Stimulated activated CD4-positive, alpha-beta T cell treated with anti-CD3 and anti-CD28 coated beads, TNF-alpha, amount 100 ng/mL, for 48 hours (primary cell): ENCODE data around the gene SMYD1.

Experiments
- DNase-seq, 3 donors: peaks; one replicate each; pipeline ENCODE4 v3.0.0-alpha.2; 2020; ENCODE audit warnings: low read depth in 3 of 3

The SMYD1 gene

DNA sequence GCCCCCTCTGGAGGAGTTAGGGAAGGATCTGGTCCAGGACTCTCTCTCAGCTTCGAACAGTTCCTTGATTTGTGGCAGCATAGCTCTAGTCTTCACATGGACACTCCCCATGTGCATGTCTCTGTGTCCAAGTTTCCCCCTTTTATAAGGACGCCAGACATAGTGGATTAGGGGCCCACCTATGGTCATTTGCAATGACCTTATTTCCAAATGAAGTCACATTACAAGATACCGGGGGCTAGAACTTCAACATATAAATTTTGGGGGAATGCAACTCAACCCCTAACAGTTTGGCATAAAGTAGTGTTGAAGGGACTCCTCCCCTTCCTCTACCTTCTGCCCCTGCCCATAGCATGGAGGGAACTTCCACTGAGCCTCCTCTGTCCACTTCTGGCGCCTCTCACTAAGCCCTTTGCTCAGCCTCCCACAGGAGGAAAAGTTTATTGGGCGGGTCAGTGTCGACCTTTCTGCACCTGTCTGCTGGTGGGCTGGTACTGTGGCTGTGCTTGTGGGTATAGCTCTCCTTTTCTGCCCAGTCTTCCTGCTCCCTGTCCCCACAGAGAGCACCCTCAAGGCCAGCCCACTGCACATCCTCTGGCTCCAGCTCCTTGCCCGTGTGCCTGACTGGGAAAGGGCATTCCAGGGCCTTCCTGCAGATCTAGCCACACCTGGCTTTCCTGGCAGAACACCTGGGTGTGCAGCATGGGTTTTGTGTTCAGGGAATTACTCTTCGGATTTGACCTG is 54.7 kb downstream of the SMYD1 start:
- no peak for DNase-seq

DNA sequence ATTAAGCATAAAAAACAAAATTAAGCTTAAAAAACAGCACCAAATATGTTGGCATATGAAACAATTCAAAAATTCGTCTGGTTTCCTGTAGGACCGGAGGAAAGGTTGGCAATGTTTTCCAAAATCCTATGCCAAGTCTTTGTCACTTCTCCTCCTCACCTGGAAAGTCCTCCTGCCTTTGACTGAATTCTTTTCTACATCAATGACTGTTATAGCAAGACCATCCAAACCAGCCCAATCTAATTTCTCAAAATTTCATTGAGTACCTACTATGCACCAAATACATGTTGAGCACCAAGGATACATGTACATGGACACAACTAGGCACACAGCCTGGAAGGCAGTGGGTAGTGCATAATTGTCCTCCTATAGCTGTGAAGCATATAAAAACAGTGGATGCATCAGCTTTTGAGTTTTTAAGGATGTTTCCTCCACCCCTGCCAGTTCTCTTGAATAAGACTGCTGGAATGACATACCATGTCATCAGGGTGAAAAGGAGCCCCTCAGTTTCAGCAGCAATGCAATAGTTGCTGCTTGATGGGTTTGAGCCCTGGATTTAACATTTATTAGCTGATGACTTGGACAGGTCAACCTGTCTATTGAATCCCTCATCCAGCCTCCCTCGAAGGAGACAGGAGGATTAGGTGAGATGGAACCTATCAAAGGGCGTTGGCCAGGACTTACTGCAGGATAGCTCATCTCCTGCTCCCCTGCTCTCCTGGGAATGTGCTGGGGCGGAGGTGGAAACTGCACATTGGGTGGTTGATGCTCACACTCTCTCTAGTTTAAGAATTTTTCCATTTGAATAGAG is 55.7 kb downstream of the SMYD1 start:
- no peak for DNase-seq

DNA sequence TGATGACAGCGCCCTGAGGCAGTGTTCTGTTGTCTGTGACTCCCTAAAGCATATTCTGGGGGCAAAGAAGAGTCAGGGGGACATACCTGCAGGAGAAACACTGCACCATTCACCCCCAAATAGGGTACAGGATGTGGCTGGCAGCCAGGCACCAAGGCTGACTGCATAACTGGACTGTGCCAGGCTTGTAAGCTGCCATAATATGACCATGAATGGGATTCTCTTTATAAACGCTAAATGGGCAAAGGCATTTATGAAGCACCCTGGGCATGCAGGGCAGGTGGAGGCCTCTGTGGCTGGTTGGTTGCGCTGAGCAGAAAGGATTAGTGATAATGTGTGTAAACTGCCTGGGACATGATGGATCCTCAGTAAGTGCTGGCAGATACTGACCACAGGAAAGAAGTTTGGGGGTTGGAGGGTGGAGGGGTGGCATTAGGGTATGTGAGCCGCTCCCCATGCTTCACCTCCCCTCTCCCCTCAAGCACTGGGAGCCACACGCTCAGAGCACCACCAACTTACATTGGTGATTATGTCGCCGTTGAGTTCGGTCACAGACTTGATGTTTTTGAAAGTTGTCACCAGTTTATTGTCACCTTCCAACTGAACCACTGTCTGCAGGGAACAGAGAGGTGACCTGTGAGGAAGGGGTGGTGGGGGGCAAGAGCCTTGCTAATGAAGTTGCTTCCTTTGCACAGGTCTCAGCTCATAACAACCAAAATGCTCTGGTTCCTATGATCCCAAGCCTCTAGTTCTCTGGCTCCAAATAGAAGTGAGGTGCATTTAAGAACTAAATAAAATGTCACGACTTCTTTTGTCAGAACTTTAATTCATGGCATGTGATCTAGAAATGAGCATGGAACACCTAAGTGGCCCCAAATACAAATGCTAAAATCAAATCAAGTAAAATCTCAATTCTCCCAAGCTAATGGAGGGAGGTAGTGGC is 56.6 kb downstream of the SMYD1 start:
- DNase-seq = no peak

DNA sequence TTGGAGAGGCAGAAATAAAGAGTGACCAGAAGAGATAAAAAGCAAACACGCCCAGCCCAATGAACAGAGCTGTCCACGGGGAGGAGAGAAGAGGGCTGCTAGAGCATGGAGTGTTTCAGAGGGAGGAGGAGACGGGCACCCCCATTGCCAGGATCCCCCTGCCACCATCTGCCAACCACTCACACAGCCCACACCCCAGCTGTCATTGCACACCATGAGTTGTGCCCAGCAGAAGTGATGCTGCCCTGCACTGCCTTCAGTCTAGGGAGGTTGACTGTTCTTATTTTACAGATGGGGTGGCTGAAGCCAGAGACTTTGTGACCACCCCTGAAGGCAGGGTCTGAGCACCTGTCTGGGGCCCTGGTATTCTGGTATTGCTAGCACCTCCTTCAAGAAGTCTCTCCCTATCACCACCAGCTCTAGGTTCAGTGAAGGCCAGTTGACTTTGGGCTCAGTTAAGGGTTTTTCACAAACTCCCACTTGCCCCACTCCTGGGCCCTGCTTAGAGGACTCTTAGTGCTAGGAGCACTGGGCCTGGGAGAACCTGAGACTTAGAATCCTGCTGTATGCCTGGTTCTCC is 57.8 kb downstream of the SMYD1 start:
- DNase-seq = no peak

DNA sequence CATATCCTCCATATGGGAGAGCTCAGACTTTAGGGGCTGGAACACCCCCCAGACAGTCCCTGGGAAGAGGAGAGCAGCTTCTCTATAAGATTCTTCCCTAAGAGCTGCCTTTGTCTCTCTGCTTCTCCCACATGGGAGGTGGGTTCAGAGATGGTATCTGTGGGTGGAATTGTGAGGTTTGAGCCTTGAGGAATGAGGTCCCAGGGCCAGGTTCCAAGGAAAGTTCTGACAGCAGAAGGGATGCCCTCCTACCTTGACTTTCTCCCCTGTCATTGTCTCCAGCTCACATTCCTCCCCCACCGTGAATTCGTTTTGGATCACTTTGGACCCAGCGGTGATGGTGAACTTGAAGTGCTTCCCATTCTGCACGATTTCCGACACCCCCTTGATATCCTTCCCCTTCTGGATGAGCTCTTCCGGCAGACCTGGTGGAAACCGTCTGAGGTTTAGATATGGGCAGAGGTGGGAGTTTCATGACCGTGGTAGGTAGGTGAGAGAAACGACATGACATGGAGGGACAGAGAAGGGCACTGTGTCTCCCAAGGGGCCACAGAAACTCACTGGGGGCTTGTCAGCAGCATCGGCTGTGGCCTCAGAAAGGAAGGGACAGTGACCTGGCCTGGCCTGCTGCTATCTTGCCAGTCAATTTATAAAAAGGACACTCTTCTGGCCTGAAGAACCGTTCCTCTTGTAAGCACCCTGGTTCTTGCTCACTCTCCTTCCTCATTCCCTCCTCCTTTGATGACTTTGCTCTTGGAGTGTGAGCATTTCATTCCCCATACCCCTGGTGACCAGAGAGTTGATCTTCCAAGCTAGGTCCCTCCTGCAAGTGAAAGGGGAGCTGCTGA is 58.5 kb downstream of the SMYD1 start:
- no peak for DNase-seq

DNA sequence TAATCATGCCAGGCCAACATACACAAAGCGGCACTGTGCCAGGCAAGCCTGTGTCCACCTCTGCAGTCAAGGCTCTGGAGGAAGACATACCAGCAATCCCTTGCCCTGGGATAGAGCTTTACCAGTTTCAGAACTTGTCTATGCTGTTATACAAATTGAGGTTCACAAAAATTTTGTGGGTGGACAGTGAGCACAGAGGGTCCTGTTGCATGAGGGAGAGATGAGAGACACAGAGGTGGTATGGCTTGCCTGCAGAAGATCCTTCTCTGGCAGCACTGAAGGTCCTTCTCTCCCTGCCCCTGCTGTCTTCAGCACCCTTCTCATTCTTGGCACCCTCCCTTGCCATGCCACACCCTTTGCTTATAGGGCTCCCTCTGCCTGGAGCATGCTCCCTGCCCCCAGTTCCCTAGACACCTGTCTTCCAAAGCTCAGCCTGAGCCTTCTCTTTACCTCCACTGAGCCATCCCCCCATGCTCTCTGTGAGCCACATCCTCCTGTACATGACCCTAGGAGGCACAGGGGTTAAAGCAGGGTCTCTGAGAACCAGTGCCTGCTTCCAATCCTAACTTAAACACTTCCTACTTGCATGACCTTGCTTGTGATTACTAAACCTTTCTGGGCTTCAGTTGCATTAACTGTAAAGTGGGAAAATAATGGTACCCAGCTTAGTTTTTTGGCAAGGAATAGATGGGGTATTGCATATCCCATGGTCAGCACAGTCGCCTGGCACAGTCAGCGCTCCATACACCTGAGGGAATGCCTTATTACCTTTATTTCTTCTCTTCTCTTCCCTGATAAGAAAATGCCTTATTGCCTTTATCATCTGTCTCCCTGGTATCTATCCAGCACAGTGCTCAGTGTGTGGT is 59.4 kb downstream of the SMYD1 start:
- no peak for DNase-seq

DNA sequence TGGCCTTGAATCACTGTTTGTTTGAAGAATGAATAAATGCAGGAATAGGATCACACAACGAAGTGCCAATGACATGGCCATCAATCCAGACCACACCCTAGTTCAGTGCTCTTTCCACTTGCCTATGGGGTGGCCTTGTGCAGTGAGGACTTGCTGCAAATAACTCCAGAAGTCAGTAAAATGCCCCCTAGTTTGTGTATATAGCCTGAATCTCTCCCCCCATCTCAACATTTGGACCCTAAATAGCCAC is 59.9 kb downstream of the SMYD1 start:
- DNase-seq = no peak

DNA sequence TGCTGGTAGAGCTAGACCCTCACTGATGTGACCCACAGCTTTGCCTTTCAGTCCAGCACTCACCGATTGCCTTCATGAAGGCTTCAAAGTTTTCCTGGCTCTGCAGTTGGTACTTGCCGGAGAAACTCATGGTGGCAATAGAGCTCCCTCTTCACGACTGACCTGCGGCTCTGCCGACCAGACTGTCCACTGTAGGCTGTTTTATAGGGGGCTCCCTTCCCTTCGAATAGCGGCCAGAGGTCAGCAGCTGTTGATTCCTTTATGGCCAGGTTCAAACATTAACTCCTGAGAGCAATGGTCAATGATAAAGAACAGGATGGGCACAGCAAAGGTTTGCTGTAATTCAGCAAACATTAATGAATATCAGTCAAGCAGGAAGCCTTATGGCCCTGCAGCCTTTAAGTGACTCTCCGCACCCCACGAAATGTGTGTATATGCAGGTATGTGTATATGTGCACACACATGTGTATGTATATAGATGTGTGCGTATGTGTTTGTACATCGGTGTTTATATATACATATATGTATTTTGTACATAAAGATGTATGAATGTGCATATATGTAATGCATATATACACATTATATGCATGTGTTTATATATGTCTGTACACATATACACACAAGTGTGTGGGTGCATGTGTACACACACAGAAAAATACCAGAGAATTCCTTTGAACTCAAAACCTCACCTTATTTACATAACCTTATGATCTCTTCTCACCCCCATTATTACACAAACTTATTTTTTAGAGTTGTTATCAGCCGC is 60.4 kb downstream of the SMYD1 start, which contains the start of gene FABP1:
TSS of gene FABP1 (minus strand) at position 175 of the 766 bp plus-strand sequence. CDS start at position 130, 45 bp downstream.
- DNase-seq = no peak

DNA sequence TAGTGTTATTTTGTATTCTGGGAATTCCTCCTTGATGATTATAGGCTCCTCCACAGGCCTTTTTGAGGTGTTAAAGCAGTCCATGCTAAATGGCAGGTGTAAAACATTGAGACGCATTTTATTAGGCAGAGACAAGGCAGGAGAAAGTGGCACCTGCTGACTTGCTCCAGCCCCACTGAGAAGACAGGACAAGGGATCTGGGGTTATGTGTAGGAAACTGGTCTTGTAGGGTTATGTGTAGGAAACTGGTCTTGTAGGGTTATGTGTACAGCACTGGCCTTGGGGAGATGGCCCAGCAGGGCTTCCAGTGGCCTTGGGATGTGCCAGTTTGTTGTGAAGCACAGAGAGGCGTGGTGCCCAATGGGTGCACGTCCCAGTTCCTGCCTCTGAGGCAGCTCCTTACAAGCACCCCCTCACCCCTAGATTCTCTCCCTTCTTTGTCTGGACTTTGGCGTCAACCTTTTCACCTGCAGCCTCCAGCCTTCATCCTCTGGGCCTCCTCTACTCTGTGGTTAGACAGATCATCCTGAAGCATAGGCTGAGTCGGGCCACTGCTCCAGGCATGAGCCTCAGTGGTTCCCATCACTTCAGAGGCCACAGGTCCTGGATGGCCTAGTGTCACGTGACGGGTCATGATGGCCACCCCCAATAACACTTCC is 61.2 kb downstream of the SMYD1 start:
- no peak for DNase-seq

DNA sequence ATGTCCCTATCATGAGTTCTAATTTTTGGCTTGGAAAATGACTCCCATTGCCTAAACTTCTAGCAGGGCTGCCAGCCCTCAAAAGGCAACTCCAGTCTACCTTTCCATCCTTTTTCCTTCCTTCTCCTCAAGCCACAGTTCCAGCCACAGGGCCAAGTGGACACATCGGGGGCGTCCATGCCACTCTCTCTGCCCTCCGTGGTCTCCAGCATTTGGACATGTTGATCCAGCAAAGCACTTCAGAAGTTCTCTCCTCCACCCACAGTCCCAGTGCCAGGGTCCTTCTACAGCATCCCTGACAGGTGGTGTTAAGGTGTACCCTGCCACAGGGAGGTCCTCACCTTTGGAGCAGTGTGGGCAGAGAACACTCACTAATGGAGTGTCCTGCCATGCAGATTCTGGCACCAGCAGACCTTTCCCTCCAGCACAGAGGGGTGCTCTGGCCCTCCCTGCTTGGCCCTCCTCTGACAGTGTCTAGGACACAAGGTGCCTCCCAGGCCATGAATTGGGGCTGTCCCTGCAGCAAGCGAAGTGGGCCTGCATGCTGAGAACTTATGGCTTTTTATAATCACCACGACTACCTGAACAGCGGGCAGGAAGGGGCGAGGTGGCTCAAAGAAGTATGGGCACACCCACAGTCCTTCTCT is 61.8 kb downstream of the SMYD1 start:
- DNase-seq = no peak

DNA sequence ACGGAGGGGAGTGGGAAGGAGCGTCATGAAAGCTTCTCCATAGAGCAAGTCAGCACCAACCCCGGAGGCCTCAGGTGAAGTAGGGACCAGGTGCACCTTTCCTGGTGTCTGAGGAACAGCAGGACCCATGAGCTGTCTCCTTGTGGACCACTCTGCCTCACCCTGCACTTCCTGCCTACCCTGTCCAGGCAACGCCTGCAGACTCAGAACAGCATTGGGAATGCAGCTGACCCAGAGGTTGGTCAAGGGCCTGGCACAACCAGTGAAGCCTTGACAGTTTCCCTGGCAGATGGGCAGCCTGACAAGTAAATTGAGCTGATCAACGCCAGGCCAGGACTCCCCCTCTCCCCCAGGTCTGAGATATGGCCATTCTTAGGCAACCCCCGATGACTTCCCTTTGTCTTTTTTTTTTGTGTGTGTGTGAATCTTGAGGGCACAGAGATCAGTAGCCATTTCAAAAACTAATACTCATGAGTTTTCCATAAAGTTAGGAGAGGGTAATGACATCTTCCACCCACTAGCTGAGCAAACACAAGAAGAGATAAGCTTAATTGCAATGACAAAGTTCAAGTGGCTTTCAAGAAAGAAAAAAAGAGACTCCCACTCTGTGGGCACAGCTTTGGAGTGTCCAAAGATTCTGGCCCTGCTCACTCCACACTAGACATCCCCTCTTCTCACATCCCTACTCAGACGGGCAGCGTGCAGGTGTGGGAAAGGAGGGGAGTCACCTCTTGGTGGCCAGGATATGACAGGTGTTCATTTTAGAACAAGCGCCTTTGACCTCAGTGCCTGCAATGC is 63.8 kb downstream of the SMYD1 start:
- DNase-seq = no peak

DNA sequence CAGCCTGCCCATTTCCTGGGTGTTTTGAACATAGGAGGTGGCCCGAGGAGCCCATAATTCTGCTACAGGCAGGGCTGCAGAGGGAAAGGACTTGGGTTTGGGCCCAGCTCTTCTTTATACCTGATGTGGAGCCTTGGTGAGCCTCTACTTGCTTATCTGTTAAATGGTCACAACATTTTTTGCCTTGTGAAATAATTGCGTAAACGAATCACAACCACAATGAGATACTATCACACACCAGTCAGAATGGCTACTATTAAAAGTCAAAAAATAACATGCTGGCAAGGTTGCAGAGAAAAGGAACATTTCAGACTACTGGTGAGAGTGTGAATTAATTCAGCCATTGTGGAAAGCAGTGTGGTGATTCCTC is 64.4 kb downstream of the SMYD1 start:
- DNase-seq = no peak

DNA sequence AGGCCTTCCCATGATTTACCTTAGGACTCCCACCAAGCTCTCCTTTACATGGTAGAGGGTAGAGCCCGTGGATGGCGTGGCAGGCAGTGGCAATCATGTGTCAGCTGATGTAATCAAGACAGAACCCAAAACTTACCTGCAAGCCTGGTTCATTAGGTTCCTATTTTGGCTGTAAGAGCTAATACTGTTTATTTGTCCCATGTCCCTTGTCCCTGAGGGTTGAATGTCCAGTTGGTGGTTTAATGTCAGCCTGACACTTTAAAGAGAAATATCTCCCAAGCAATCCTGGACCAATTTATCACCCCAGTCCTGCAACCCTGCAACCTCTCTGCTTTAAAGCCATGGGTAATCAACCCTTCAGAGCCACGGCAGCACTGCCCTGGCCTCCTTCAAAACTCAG is 66.2 kb downstream of the SMYD1 start:
- no peak for DNase-seq

DNA sequence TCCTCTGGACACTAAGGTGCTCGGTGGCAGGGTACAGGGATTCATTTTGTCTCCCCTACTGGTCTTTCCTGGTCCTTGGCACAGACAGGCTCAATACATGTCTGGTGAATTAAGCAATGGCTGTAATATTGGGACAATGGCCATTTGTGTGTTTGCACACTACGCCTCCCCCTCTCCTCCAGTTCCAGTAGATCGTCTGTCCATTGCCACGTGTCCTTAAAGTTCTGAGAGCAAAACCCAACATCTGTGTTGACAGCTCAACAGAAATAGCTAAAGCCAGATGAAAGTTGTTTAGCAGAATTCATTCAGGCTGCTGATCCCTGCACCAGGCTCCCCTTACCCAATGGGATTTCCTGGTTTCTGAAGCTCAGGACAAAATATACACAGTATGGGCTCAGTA is 69.2 kb downstream of the SMYD1 start:
- no peak for DNase-seq

DNA sequence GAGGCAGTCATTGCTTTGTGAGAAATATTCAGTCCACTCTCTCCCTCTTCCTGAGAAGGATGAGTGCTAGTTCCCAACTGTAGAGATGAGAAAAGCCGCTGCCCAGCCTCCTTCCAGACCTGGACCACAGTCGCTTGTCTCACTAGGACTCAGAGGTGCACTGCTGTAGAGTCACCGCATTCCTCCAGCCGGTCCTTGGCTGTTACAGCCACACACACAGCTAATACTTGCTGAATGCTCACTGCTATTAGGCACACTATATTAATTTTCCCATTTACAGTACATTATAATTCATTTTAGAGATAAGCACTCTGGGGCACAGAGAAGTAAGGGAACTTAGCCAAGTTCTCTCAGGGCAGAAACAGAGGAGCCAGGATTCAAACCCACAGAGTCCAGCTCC is 70.2 kb downstream of the SMYD1 start:
- no peak for DNase-seq

DNA sequence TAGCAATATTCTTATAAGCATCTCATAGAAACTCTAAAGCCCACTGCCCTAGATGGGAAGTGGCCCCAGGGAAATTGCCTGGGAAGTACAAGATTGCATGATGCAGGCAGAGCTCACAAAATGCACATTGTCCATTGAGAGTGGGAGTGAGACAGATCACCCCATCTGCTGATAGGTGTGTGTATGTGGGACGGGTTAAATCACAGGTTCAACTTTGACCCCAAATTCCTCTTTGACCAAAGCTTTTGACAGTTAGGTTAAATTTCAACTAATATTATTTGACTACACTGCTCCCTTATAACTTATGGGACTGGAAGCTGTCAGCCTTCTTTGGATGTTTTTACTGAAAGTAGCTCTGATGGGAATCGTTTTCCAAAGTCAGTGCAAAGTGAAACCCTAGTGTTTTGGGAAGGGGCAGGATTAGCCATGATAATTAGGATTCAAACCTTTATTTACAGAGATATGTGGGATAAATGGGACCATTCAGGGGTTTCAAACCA is 71.6 kb downstream of the SMYD1 start:
- DNase-seq = no peak

DNA sequence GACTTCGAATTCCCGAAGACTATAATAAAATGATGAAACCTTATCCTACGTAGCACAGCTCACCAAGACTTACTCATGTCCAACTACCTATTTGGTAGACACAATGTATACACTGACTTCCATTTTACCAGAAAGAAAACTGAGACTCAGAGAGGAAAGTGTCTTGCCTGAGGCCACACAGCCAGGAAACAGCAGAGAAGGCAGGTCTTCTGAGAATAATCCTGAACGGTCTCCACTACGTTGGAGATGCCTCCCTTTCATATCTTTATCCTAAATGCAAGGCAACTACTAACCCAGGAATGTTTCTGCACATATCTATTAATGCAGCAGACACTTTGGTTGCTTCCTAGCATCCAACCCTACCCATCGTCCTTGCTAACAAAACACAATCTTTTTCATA is 72.2 kb downstream of the SMYD1 start:
- no peak for DNase-seq
